HG03342 (cell line): ENCODE data around the gene FAM107B.

ENCODE experiments used
- ATAC-seq: cut with Tn5 transposase; IDR thresholded peaks from one replicate; pipeline ENCODE4 v1.9.1; 2021; ENCODE audit warnings: mild to moderate bottlenecking, moderate library complexity; ENCODE audit not compliant: unreplicated experiment

FAM107B gene

GRCh38 chr10:14519785-14520184 lies 254.9 kb downstream of the FAM107B start:
- no peak for ATAC-seq

GRCh38 chr10:14518149-14518548 lies 256.5 kb downstream of the FAM107B start:
- ATAC-seq: no peak

GRCh38 chr10:14513123-14513522 lies 261.6 kb downstream of the FAM107B start:
- no peak for ATAC-seq

- no peak for ATAC-seq
Observed at GRCh38 chr10:14510346-14510745, 264.4 kb downstream of the FAM107B start.

GRCh38 chr10:14508725-14509124 lies 266.0 kb downstream of the FAM107B start:
- no peak for ATAC-seq

- no peak for ATAC-seq
Observed at GRCh38 chr10:14507781-14508180, 266.9 kb downstream of the FAM107B start.

- peak; percentile 72 for ATAC-seq
Observed at GRCh38 chr10:14507176-14507575, 267.5 kb downstream of the FAM107B start.

GRCh38 chr10:14502431-14502830 lies 272.3 kb downstream of the FAM107B start:
- ATAC-seq: no peak

- no peak for ATAC-seq
Observed at GRCh38 chr10:14500172-14500765, 274.4 kb downstream of the FAM107B start.

GRCh38 chr10:14499601-14499904 lies 275.1 kb downstream of the FAM107B start:
- ATAC-seq: no peak

GRCh38 chr10:14498326-14498725 lies 276.4 kb downstream of the FAM107B start:
- no peak for ATAC-seq

GRCh38 chr10:14491811-14492210 lies 282.9 kb downstream of the FAM107B start:
- no peak for ATAC-seq

- ATAC-seq: no peak
Observed at GRCh38 chr10:14489522-14490177, 285.0 kb downstream of the FAM107B start.

GRCh38 chr10:14487488-14487883 lies 287.2 kb downstream of the FAM107B start:
- ATAC-seq: no peak

- no peak for ATAC-seq
Observed at GRCh38 chr10:14486777-14487487, 287.8 kb downstream of the FAM107B start.

- ATAC-seq: no peak
Observed at GRCh38 chr10:14485986-14486385, 288.7 kb downstream of the FAM107B start.

GRCh38 chr10:14483417-14483816 lies 291.3 kb downstream of the FAM107B start:
- no peak for ATAC-seq

GRCh38 chr10:14481752-14482151 lies 292.9 kb downstream of the FAM107B start:
- no peak for ATAC-seq

- ATAC-seq: no peak
Observed at GRCh38 chr10:14481014-14481413, 293.7 kb downstream of the FAM107B start.

GRCh38 chr10:14478604-14479003 lies 296.1 kb downstream of the FAM107B start:
- no peak for ATAC-seq

- no peak for ATAC-seq
Observed at GRCh38 chr10:14478201-14478600, 296.5 kb downstream of the FAM107B start.

GRCh38 chr10:14477408-14477710 lies 297.3 kb downstream of the FAM107B start:
- ATAC-seq: no peak
